ENCODE data around the gene TAF5. TPM values are rescaled to one million over a fixed set of nuclear protein-coding genes. Genes with fewer than 3 reads are reported as not detected.

TAF5 gene
- total and polyA plus RNA-seq, 2 experiments from 2014 or later = 4.6 to 7.1 TPM

DNA sequence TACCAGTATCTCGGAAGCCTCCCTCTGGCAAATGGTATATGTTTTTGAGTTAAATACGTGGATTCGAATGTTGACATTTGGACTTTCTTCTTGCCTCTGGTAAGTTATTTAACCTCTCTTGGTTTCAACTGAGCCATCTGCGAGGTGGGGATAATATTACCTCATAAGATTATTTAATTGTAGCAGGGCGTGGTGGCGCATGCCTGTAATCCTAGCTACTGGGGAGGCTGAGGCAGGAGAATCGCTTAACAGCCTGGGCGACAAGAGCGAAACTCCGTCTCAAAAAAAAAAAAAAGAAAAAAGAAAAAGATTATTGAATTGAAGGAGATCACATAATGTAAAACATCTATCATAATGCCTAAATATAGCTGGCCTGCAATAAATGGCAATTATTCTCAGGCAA, 396 bp upstream of the TAF5 start:
- Histone ChIP-seq H3K27me3 (no peaks in the 10 kb centered on the region), H3K36me3 (no peaks in the 10 kb centered on the region), H3K9me3 (ENCODE audit: low read depth) (no peaks in the 10 kb centered on the region), H3K4me1 (ENCODE audit: low read depth) (peaks cover 6% of the 10 kb centered on the region), H3K27ac (peak overlapping the region; percentile 70), H3K4me3 (peak overlapping the region; percentile 80)
- DNase-seq (ENCODE audit: low read depth in 1 of 2, low spot score in 1 of 2) = peak in 1 of 2 donors; percentile 1
- TF ChIP-seq, protein P1, sequence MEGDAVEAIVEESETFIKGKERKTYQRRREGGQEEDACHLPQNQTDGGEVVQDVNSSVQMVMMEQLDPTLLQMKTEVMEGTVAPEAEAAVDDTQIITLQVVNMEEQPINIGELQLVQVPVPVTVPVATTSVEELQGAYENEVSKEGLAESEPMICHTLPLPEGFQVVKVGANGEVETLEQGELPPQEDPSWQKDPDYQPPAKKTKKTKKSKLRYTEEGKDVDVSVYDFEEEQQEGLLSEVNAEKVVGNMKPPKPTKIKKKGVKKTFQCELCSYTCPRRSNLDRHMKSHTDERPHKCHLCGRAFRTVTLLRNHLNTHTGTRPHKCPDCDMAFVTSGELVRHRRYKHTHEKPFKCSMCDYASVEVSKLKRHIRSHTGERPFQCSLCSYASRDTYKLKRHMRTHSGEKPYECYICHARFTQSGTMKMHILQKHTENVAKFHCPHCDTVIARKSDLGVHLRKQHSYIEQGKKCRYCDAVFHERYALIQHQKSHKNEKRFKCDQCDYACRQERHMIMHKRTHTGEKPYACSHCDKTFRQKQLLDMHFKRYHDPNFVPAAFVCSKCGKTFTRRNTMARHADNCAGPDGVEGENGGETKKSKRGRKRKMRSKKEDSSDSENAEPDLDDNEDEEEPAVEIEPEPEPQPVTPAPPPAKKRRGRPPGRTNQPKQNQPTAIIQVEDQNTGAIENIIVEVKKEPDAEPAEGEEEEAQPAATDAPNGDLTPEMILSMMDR (IDR thresholded peaks at IDR 0.05; ENCODE audit: low read depth, low read length) = no peak

DNA sequence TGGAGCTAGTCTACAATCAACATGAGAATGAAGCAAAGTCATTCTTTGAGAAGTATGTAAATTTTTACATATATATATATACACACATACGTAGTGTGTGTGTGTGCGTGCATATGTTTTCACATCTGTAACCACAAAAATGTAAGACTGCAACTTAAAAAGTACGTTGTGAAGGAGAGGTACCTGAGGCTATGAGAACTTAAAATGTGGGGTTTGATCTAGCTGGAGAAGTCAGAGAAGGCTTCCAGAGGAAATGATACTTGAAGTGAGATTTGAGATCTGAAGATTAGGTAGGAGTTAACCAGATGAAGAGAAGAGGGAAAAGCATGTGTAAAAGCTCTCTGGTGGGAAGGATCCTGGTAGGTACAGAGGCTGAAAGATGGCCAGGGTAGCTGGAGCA, 5.8 kb downstream of the TAF5 start:
- Histone ChIP-seq H3K4me3 (no peak overlapping the region), H3K4me1 (ENCODE audit: low read depth) (peaks cover 6% of the 10 kb centered on the region), H3K36me3 (peaks cover 8% of the 10 kb centered on the region), H3K27ac (no peak overlapping the region), H3K9me3 (ENCODE audit: low read depth) (no peaks in the 10 kb centered on the region), H3K27me3 (no peaks in the 10 kb centered on the region)
- DNase-seq (ENCODE audit: low read depth in 1 of 2, low spot score in 1 of 2) = no peak
- TF ChIP-seq, protein P1 (IDR thresholded peaks at IDR 0.05; ENCODE audit: low read depth, low read length) = no peak

DNA sequence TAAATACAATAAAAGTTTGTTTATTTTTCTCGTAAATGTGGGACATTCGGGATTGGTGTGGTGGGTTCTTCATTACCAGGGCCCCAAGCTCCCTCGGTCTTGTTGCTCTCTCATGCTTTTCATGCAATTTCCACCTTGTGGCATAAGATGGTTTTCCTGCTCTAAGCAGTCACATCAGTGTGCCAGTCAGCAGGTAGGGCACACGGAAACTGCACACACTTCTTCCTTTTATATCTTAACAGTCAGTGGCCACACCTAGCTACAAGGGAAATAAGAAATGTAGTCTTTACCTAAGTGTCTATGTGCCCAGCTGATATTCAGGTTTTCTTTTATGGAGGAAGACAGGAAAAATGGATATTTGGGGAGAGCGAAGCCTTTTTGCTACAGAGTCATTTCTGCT, 6.5 kb downstream of the TAF5 start:
- Histone ChIP-seq H3K27me3 (no peaks in the 10 kb centered on the region), H3K36me3 (peaks cover 9% of the 10 kb centered on the region), H3K27ac (no peak overlapping the region), H3K4me3 (no peak overlapping the region), H3K4me1 (ENCODE audit: low read depth) (no peaks in the 10 kb centered on the region), H3K9me3 (ENCODE audit: low read depth) (no peaks in the 10 kb centered on the region)
- no peak for DNase-seq (ENCODE audit: low read depth in 1 of 2, low spot score in 1 of 2)
- TF ChIP-seq, protein P1 (IDR thresholded peaks at IDR 0.05; ENCODE audit: low read depth, low read length) = no peak

DNA sequence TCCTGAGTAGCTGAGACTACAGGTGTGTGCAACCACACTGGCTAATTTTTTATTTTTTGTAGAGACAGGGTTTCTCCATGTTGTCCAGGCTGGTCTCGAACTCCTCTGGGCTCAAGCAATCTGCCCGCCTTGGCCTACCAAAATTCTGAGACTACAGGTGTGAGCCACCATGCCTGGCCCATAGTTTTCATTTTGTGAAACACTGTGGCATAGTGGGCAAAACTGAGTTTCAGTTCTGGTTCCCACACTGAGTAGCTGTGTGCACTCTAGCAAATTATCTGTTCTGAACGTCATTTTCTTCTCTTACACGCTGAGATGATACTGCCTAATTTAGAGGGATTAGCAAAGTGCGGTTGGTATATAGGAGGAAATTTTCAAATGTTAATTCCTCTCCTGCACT, 15.0 kb downstream of the TAF5 start:
- no peak overlapping the region for H3K4me3 ChIP-seq
- H3K9me3 ChIP-seq (ENCODE audit: low read depth) = no peaks in the 10 kb centered on the region
- H3K27ac ChIP-seq = no peak overlapping the region
- peaks cover 32% of the 10 kb centered on the region for H3K36me3 ChIP-seq
- H3K4me1 ChIP-seq (ENCODE audit: low read depth) = no peaks in the 10 kb centered on the region
- H3K27me3 ChIP-seq = no peaks in the 10 kb centered on the region
- no peak for DNase-seq (ENCODE audit: low read depth in 1 of 2, low spot score in 1 of 2)
- TF ChIP-seq, protein P1 (IDR thresholded peaks at IDR 0.05; ENCODE audit: low read depth, low read length) = no peak

DNA sequence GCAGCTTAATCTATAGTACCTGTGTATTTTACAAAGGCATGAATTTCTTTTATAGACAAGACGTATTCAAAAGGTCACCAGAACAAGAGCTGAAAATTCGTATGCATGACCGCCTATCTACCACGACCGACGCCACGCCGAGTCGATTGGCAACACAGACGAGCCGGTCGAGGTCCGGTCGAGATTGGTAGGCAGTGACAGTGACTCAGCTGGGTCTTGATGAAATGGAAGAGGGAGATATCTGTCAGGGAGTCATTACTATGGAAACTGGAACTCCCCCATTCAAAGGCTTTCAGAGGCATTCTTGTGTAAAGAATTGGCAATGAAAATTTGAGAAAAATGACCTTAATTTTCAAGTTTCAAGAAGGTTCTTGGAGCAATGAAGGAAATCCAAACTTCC, 26.4 kb downstream of the TAF5 start:
- peaks cover 38% of the 10 kb centered on the region for H3K36me3 ChIP-seq
- no peaks in the 10 kb centered on the region for H3K27me3 ChIP-seq
- no peak overlapping the region for H3K4me3 ChIP-seq
- H3K4me1 ChIP-seq (ENCODE audit: low read depth) = peaks cover 16% of the 10 kb centered on the region
- H3K9me3 ChIP-seq (ENCODE audit: low read depth) = no peaks in the 10 kb centered on the region
- TF ChIP-seq, protein P1 (IDR thresholded peaks at IDR 0.05; ENCODE audit: low read depth, low read length) = no peak
- H3K27ac ChIP-seq = no peak overlapping the region
- DNase-seq (ENCODE audit: low read depth in 1 of 2, low spot score in 1 of 2) = peak in 1 of 2 donors; percentile 4

DNA sequence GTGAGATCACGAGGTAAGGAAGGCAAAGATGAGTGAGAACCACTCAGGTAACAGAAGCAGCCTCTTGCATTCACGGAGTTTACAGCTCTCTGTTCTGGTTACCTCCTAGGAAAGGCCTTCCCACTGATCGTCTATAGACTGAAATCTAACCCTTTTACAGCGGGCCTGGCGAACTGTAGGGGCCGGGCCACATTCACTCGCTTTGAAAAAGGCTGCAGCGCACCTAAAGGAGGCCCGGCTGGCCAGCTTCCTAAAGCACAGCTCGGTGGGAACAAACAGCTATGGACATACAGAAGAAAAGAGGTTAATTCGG, 27.9 kb downstream of the TAF5 start:
- H3K9me3 ChIP-seq (ENCODE audit: low read depth) = no peaks in the 10 kb centered on the region
- TF ChIP-seq, protein P1 (IDR thresholded peaks at IDR 0.05; ENCODE audit: low read depth, low read length) = no peak
- H3K27me3 ChIP-seq = no peaks in the 10 kb centered on the region
- peak overlapping the region; percentile 93 for H3K27ac ChIP-seq
- peak overlapping the region; percentile 86 for H3K4me3 ChIP-seq
- DNase-seq (ENCODE audit: low read depth in 1 of 2, low spot score in 1 of 2) = peak; percentile 31 to 38
- peaks cover 16% of the 10 kb centered on the region for H3K4me1 ChIP-seq (ENCODE audit: low read depth)
- H3K36me3 ChIP-seq = peaks cover 28% of the 10 kb centered on the region
